HEK293T (cell line): ENCODE results near the gene MS4A4E.
"Not testable (repeated sequence)": the region's sequence is repeated elsewhere in the genome, so short reads cannot be mapped to it uniquely, and the experiment has no call there.

Source experiments
- CTCF ChIA-PET: fragments of 350-600 bp; formaldehyde crosslinking; extraction: SDS; loops from one replicate; lab custom pipeline; 2021; ENCODE audit warnings: antibody characterized with exemption, inconsistent platforms; lab: Yijun Ruan, JAX
- POLR2A ChIA-PET: fragments of 350-600 bp; formaldehyde crosslinking; extraction: SDS; loops from one replicate; lab custom pipeline; 2020; ENCODE audit warnings: antibody characterized with exemption, inconsistent platforms; lab: Yijun Ruan, JAX
- DNase-seq: peaks from one replicate; pipeline ENCODE4 v3.0.0; 2012; ENCODE audit warnings: mixed read lengths; ENCODE audit errors: extremely low spot score
- ARNT ChIP-seq: fragments of 450-650 bp; IDR thresholded peaks from 2 replicates; pipeline ENCODE4 v1.6.1; 2017; ENCODE audit warnings: mild to moderate bottlenecking
- BHLHE40 ChIP-seq: fragments of 450-650 bp; IDR thresholded peaks from 2 replicates; pipeline ENCODE4 v1.6.1; 2016; ENCODE audit warnings: mild to moderate bottlenecking, moderate library complexity, borderline replicate concordance
- CTBP1 ChIP-seq: fragments of 450-650 bp; IDR thresholded peaks from 2 replicates; pipeline ENCODE4 v1.6.1; 2016; ENCODE audit warnings: borderline replicate concordance
- ELF4 ChIP-seq: fragments of 450-650 bp; IDR thresholded peaks from 2 replicates; pipeline ENCODE4 v1.6.1; 2017; ENCODE audit warnings: antibody characterized with exemption
- FOXA1 ChIP-seq: fragments of 450-650 bp; IDR thresholded peaks from 2 replicates; pipeline ENCODE4 v1.6.1; 2016; ENCODE audit warnings: mild to moderate bottlenecking
- FOXK2 ChIP-seq: fragments of 450-650 bp; IDR thresholded peaks from 2 replicates; pipeline ENCODE4 v1.6.1; 2016; ENCODE audit warnings: mild to moderate bottlenecking
- FOXM1 ChIP-seq: fragments of 450-650 bp; IDR thresholded peaks from 2 replicates; pipeline ENCODE4 v1.6.1; 2017; ENCODE audit warnings: mild to moderate bottlenecking, borderline replicate concordance
- HDGF ChIP-seq: fragments of 450-650 bp; IDR thresholded peaks from 2 replicates; pipeline ENCODE4 v1.6.1; 2017; ENCODE audit warnings: antibody characterized with exemption, borderline replicate concordance
- L3MBTL2 ChIP-seq: fragments of 450-650 bp; conservative IDR thresholded peaks from 2 replicates; pipeline ENCODE4 v1.6.1; 2016; ENCODE audit warnings: mild to moderate bottlenecking
- LEF1 ChIP-seq: fragments of 450-650 bp; IDR thresholded peaks from 2 replicates; pipeline ENCODE4 v1.6.1; 2017; ENCODE audit warnings: mild to moderate bottlenecking, borderline replicate concordance
- NFRKB ChIP-seq: fragments of 450-650 bp; IDR thresholded peaks from 2 replicates; pipeline ENCODE4 v1.6.1; 2016; ENCODE audit warnings: mild to moderate bottlenecking, moderate library complexity
- PKNOX1 ChIP-seq: fragments of 450-650 bp; IDR thresholded peaks from 2 replicates; pipeline ENCODE4 v1.6.1; 2016
- SP1 ChIP-seq: fragments of 450-650 bp; IDR thresholded peaks from 2 replicates; pipeline ENCODE4 v1.6.1; 2017
- SUZ12 ChIP-seq: fragments of 450-650 bp; IDR thresholded peaks from 2 replicates; pipeline ENCODE4 v1.6.1; 2016; ENCODE audit warnings: mild to moderate bottlenecking
- TARDBP ChIP-seq: fragments of 450-650 bp; IDR thresholded peaks from 2 replicates; pipeline ENCODE4 v1.6.1; 2016
- ZNF384 ChIP-seq: fragments of 450-650 bp; IDR thresholded peaks from 2 replicates; pipeline ENCODE4 v1.6.1; 2016

The MS4A4E gene

DNA sequence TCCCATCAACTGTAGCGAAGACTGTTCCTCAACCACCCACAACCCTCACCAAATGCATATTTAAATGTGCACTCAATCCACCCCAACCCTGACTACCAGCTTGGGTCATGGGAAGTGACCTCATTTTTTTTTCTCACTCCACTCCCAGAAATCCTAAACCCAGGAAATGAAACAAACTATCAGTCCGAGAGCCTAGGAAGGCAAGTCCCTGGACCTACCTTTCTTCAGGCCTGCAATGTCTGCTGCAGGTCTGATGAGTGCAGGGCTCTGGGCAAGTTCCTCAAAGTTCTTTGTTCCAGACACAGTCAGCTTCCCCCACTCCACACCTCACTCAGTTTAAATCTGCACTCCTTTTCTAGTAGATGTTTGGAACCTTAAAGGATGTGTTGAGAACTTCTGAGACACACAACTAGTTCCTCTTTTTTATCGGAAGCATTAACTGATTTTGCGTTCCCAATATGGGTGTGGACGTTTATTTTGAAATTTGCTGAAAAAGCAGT lies at the start of gene MS4A4E:
Gene MS4A4E (minus strand): TSS at position 398 of the 500 bp plus-strand sequence. CDS start 13,082 bp downstream, outside the sequence.
- TF ChIP-seq ZNF384: no peak
- no peak for TF ChIP-seq L3MBTL2
- no peak for TF ChIP-seq FOXA1
- CTCF ChIA-PET: no interaction called here

GRCh38 chr11:60292145-60292544 lies 49.2 kb upstream of the MS4A4E start:
- DNase-seq: no peak
- ChIA-PET CTCF (no interaction called here), POLR2A (no interaction called here)
- no peak for TF ChIP-seq SUZ12
- TF ChIP-seq CTBP1: no peak
- no peak for TF ChIP-seq NFRKB
- no peak for TF ChIP-seq SP1
- TF ChIP-seq FOXK2: no peak
- no peak for TF ChIP-seq FOXM1
- TF ChIP-seq PKNOX1: no peak
- TF ChIP-seq LEF1: no peak
- TF ChIP-seq L3MBTL2: no peak
- no peak for TF ChIP-seq FOXA1
- no peak for TF ChIP-seq ARNT
- TF ChIP-seq ELF4: no peak
- TF ChIP-seq TARDBP: no peak
- TF ChIP-seq HDGF: no peak
- TF ChIP-seq ZNF384: no peak
- no peak for TF ChIP-seq BHLHE40

More for the DNA sequence above, at the start of gene MS4A4E:
- POLR2A ChIA-PET: no interaction called here
- no peak for DNase-seq

- TF ChIP-seq L3MBTL2: no peak
- no peak for TF ChIP-seq FOXM1
- no peak for TF ChIP-seq LEF1
- TF ChIP-seq HDGF: no peak
- TF ChIP-seq CTBP1: no peak
- TF ChIP-seq NFRKB: no peak
- no peak for TF ChIP-seq SUZ12
- TF ChIP-seq FOXK2: no peak
- TF ChIP-seq BHLHE40: no peak
- TF ChIP-seq ZNF384: no peak
- no peak for TF ChIP-seq TARDBP
- no peak for TF ChIP-seq ARNT
- no peak for TF ChIP-seq ELF4
- TF ChIP-seq FOXA1: no peak
- TF ChIP-seq PKNOX1: no peak
- TF ChIP-seq SP1: no peak
- POLR2A ChIA-PET: no interaction called here
- CTCF ChIA-PET: no interaction called here
- no peak for DNase-seq
These were observed 45.6 kb upstream of the MS4A4E start for GRCh38 chr11:60288531-60288930.

DNA sequence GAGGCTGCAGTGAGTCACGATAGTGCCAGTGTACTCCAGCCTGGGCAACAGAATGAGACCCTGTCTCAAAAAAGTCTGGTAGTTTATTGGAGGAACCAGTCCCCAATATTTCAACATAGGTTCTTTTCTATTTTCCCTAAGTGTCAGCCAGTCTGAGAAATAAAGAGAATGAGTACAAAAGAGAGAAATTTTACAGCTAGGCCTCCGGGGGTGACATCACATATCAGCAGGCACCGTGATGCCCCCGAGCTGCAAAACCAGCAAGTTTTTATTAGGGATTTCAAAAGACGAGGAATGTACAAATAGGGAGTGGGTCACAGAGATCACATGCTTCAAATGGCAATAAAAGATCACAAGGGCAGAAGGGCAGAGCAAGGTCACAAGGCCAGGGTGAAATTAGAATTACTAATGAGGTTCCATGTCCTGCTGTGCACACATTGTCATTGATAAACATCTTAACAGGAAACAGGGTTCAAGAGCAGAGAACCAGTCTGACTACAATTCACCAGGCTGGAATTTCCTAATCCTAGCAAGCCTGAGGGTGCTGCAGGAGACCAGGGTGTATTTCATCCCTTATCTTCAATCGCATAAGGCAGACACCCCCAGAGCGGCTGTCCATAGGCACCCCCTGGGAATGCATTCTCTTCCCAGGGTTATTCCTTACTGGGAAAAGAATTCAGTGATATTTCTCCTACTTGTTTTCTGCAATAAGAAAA lies 42.6 kb upstream of the MS4A4E start:
- DNase-seq, POLR2A ChIA-PET, CTCF ChIA-PET: not testable (repeated sequence)

DNA sequence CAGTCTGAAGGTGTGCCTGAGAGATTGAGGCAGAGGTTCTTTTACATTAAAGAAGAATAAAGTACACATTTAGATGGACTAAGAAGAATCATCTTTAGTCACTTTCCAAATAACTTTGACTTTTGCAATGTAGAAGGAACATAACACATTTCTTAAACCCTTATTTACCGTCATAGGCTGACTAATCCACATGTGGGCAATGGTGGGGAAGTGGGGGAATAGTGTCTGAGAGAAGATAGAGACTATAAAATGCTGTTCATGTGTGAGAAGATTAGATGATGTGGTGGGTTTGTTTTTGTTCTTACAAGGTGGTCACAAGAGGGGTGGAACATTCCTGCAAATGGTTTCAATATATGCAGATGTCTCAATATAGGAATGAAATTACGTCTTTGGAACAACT lies 39.3 kb upstream of the MS4A4E start:
- TF ChIP-seq SP1 (no peak), BHLHE40 (no peak), L3MBTL2 (no peak), FOXA1 (no peak), FOXM1 (no peak), FOXK2 (no peak), NFRKB (no peak), ARNT (no peak)
- POLR2A ChIA-PET: no interaction called here
- CTCF ChIA-PET: no interaction called here
- no peak for DNase-seq

GRCh38 chr11:60281485-60281884 lies 38.5 kb upstream of the MS4A4E start:
- TF ChIP-seq BHLHE40: no peak
- TF ChIP-seq ELF4: no peak
- POLR2A ChIA-PET: no interaction called here
- no peak for DNase-seq
- CTCF ChIA-PET: no interaction called here

DNA sequence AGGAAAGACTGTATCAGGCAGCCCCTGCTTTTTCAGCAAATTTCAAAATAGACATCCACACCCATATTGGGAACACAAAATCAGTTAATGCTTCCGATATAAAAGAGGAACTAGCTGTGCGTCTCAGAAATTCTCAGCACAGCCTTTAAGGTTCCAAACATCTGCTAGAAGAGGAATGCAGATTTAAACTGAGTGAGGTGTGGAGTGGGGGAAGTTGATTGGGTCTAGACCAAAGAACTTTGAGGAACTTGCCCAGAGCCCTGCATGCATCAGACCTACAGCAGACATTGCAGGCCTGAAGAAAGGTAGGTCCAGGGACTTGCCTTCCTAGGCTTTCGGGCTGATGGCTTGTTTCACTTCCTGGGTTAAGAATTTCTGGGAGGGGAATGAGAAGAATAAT lies 37.5 kb upstream of the MS4A4E start, which contains the start of gene MS4A4A:
Gene MS4A4A (plus strand): TSS at position 255 of the 400 bp plus-strand sequence. CDS start 10 bp downstream, at position 265.
- TF ChIP-seq TARDBP (no peak), ELF4 (no peak), PKNOX1 (no peak), L3MBTL2 (no peak), CTBP1 (no peak), NFRKB (no peak), FOXM1 (no peak), ZNF384 (no peak), FOXK2 (no peak), SUZ12 (no peak), FOXA1 (no peak), SP1 (no peak)
- CTCF ChIA-PET: no interaction called here
- POLR2A ChIA-PET: no interaction called here
- no peak for DNase-seq
